ENCODE results near the gene RABGAP1.

Gene RABGAP1

DNA sequence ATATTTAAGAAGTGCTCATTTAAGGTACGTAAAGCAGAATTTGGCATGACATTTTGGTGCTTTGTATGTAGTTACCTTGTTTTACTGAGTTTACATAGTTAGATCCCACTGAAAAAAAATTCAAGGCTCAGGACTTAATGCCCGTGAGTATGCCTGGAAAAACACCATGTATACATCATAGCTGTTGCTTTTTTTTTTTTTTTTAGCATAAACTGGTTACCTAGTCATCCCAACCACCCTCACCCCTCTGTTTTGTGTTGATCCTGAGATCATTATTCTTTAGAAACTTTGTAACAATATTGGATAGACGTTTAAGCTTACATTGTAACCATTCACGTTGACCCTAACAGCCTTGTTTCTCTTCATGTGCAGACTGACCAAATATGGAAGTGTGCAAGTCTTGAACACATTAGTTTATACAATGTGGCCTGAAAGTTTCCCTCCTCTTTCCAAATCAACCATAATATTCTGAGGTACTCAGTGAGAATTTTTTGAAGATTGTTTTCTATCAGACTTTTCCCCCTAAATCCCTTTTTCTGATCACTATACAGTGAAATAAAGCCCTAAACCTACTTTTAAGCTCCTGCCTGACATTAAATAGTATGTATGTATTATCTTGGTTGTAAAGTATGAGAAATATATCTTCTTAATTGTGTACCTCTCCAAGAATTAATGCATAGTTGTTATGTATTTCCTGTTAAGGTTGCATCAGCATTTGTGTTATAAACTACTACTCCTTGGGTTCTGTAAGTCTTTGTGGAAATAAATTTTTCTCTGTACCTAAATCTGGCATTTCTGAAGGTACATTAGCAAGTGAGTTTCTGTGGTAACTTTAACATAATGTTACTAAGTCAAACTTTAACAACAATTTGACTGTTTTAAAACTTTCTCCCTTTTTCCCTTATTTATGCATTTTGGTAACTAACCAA is 4.4 kb downstream of the RABGAP1 start:
- DNase-seq (ENCODE audit: low read depth) = no peak

DNA sequence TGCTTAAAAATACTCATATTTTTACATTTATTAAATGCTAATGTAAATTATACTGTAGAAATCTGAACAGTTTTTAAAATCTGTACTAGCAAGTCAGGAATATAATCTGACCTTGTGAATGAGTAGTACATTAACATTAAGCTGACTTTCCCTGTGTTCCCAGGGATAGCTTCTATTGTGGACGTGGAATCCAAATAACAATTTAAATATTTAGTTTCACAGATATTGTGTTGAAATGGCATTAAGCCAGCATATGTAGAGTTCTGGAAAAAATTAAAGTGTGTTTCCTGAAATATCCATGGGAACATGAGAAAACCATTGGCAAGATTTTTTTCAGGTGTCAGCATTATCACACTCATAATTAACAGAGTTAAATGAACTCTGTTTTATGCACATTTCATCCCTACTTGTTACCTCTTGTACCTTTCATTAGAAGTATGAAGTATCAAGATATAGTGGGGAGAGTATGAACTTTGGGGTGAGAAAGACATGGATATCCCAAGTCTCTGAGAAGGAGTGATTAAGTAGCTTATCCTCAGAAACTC is 5.7 kb downstream of the RABGAP1 start:
- no peak for DNase-seq (ENCODE audit: low read depth)

DNA sequence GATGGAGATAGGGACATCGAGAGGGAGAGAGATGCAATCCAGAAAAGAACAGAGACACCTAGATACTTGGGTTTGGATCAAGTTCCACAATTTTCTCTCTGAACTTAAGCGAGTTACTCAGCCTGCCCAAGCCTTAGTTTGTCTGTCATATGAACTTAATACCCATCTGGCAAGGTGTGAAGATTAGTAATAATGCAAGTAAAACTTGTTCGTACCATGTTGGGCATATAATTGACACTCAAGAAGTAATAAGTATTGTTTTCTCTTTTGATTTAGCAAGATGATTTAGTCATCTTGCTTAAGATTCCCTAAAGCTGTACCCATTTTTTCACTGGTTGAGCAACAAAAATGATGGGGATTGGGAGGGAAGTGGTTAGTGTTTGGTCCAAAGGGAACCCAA is 7.5 kb downstream of the RABGAP1 start:
- DNase-seq (ENCODE audit: low read depth) = no peak

DNA sequence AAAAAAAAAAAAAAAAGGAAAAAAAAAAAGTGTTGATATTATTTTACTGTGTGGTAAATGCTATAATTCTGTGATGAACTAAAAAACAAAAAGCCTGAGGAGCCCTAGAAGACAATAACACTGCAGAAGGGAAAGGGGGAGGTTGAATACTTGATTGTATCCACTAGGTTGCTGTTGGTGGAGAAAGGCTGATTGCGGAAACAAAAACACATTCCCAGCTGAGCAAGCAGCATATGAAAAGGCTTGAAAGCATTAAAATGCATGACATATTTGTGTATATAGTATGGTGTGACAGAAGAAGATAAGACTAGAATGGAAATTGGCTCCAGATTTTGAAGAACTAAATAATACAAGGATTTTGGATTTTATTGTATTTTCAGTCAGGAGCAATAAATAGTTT is 8.9 kb downstream of the RABGAP1 start:
- no peak for DNase-seq (ENCODE audit: low read depth)

DNA sequence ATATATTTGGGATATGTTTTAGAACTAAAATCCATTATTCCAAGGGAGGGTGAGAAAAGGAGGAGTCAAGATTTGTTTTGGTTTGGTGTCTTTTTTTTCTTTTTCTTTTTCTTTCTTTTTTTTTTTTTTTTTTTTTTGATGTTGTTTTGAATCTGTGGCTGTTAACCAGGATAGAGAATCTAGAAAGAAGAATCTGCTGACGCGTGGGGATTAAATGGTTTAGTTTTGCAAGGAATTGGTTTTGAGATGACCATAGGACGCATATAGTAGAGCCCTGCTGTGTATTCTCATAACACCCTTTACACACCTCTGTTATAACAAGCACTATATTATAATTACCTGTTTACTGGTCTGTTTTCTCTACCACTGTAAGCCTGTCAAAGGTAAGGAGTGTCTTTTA is 9.4 kb downstream of the RABGAP1 start:
- DNase-seq (ENCODE audit: low read depth) = no peak

DNA sequence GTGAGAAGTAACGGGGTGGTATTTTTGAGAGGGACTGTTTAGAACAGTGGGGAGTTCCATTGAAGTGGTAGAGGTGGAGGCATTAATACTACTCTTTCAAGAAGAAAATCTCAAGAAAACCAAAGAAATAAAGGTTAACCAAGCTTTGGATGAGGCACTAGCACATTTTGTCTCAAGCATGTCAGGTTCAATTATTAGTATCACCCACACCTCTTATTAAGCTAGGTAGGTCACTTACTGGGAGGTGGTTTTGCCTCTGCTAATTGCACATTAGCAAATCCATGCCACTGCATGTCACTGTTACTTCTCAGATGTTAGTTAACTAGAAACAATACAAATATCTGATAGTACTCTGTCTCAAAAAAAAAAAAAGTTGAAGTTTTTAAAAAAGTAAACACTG is 10.2 kb downstream of the RABGAP1 start:
- no peak for DNase-seq (ENCODE audit: low read depth)

DNA sequence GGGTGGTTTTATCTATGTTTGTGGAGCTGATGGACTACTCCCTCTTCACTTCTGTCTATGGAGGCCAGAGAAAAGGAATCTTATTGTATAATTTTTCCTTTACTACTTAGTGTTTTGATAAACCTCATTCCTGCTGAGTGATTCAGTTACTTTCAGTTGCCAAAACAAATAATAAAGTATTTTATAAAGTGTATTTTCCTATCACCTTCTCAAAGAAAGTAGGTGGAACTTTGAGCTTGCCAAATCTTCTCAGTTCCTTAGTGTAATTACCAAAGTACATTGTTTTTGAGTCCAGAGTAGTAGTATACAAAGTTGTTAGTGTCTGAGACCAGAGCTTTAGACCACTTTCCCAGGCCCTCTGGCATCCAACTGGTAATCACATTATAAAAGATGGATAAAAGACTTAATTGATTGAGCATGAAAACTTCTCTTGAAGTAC is 13.5 kb downstream of the RABGAP1 start:
- DNase-seq (ENCODE audit: low read depth) = no peak

DNA sequence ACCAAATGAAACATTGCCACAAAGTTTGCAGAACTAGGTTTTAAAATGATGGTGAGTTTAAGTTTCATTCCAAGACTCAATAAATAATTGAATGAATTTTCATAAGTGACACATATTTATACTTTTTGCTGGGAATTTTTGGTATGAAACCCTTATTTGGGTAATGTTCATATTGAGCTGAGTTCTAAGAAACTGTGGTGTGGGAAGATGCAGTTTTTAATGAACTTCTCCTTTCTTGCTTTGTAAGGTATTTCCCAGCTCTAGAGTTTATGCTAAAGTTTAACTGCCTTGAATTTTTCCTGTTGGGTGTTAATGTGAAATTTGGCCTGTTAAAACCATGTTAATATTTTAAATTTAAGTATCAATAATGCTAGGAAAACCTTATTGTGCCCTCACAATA is 15.1 kb downstream of the RABGAP1 start:
- DNase-seq (ENCODE audit: low read depth) = no peak

DNA sequence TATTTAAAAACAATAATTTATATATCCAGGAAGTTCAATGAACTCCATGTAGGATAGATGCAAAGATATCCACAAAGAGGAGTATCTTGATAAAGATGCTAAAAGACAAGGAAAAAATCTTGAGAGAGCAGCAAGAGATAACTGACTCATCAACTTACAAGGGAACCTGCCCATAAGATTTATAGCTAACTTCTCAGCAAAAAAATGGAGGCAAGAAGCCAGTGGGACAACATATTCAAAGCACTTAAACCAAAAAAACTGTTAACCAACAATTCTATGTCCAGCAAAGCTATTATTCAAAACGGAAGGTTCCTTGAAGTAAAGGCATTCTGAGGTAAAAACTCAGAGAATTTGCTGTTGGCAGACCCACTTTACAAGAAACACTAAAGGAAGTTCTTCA is 20.3 kb downstream of the RABGAP1 start:
- no peak for DNase-seq (ENCODE audit: low read depth)

DNA sequence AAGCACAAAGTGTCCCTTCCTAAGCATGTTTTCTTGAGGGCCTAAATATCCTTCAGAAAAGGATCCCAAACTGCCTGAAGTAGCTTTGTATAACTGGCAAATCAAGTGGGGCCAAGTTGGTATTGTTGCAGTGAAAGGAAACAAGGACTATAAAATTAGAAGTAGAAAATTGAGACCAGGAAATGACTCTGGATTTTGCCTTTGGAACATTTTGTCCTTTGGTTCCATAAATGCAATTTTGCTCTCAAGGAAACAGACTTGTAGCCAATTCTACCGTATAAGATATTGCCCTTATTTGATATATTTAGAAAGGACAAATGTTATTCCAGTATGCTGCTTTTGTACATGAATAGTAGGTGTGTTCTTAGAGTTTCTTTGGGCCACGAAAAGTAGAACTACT is 34.4 kb downstream of the RABGAP1 start:
- no peak for DNase-seq (ENCODE audit: low read depth)

DNA sequence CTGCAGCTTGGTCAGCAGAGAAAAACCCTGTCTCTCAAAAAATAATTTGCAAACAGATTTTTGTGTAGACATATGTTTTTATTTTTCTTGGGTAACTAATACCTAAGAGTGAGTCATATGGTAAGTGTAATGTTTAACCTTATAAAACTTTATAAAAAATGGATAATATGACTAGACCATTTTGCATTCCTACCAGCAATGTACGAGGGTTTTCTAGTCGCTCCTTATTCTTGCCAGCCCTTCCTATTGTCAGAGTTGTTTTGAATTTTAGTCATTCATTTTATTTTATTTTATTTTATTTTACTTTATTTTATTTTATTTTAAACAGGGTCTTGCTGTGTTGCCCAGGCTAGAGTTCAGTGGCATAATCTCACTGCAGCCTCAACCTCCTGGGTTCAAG is 37.8 kb downstream of the RABGAP1 start:
- DNase-seq (ENCODE audit: low read depth) = no peak

DNA sequence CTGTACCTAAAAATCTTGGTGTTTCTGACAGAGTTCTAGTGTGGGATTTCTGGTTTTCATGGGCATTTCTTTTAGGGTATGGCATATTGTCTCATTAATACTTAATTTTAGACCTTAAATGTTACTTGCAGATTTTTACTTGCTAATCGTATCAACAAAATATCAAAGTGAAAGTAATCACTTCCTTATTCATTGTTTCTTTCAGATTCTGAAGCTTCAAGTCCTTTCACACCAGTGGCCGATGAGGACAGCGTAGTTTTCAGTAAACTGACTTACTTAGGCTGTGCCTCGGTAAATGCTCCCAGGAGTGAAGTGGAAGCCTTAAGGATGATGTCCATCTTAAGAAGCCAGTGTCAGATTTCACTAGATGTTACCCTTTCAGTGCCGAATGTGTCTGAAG is 45.2 kb downstream of the RABGAP1 start:
- no peak for DNase-seq (ENCODE audit: low read depth)

DNA sequence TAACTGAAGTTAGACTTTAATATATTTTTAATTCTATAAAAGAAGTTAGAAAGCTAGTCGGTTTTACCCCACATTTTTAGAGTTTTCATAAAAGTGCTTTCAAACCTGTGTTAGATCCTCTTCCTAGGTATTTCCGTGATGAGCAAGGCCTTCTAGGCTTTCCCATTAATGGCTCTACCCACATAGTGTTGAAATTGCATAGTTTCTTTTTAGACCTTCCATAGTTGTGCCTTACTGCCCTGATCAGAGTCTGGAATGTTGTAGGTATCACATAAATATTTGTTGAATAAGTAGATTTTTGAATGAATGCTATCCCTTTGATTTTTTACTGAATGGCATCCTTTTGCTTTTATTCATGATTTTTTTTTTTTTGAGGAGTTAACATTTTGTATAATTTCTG is 47.3 kb downstream of the RABGAP1 start:
- DNase-seq (ENCODE audit: low read depth) = no peak

DNA sequence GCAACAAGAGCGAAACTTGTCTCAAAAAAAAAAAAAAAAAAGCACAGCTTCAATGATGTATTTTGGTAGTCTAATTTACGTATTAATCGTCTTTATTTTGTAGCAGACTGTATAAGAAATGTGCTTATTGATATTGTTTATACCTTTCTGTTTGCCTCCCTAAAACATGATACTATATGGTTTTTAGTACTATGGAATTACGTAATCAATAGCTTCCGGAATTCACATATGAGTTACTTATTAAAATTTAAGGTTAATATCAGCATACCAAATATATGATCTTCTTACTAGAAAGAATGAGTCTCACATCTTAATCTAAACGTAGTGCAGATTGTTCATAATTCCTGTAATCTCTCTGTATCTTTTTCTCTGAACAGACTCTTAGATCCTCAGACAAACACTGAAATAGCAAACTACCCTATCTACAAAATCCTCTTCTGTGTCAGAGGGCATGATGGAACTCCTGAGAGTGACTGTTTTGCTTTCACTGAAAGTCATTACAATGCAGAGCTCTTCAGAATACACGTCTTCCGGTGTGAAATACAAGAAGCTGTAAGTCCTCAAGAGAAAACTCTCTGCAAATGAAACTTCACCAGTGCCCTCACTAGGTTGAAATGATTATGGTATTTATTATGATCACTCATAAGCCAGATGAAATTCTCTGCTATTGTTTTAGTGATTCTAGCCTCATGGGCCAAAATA is 48.3 kb downstream of the RABGAP1 start:
- DNase-seq (ENCODE audit: low read depth) = no peak

DNA sequence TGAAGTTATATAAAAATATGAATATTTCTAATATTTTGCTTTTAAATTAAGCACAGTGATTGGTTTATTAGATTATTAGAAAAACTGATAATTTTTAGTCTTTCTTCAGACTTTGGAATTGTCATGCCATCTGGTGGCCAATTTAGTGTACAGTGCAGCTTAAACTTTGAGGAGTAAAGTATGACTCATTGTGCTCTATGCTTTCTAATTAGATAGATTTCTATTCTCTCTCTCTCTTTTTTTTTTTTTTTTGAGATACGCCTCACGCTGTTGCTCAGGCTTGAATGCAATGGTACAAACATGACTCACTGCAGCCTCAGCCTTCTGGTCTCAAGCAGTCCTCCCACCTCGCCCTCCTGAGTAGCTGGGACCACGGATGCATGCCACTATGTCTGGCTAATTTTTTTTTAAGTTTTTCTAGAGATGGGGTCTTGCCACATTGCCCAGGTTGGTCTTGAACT is 50.6 kb downstream of the RABGAP1 start:
- peak; percentile 1 for DNase-seq (ENCODE audit: low read depth)

DNA sequence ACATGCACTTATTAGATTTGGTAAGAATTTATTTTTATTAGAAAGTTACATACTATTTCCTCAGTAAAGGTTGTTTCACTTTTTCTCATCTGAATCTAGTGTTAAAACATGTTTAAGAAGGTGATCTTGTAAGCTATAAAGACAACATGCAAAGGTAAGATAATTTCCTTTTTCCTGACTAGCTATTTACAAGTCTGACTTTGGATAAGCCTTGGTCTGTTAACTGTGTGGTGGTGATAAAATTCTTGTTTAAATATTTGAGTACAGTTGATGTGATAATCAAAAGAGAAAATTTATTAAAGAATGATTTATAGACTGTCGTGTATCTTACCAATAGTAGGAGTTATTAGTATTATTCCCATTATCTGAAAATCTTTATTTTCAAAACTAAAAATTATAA is 55.8 kb downstream of the RABGAP1 start:
- no peak for DNase-seq (ENCODE audit: low read depth)

DNA sequence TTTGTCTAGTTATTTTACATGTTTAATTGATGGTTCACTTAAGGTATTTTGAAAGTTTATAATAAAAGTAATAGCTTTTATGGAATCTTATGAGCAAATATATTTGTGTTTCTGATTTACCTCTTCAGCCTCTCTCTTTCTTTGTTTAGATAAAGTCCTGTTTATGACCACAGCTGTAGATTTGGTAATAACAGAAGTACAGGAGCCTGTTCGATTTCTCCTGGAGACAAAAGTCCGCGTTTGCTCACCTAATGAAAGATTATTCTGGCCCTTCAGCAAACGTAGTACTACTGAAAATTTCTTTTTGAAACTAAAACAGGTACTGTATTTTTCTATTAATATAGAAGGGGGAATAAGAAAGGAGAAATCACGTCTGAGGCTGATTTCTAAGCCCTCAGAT is 57.6 kb downstream of the RABGAP1 start:
- DNase-seq (ENCODE audit: low read depth) = no peak

DNA sequence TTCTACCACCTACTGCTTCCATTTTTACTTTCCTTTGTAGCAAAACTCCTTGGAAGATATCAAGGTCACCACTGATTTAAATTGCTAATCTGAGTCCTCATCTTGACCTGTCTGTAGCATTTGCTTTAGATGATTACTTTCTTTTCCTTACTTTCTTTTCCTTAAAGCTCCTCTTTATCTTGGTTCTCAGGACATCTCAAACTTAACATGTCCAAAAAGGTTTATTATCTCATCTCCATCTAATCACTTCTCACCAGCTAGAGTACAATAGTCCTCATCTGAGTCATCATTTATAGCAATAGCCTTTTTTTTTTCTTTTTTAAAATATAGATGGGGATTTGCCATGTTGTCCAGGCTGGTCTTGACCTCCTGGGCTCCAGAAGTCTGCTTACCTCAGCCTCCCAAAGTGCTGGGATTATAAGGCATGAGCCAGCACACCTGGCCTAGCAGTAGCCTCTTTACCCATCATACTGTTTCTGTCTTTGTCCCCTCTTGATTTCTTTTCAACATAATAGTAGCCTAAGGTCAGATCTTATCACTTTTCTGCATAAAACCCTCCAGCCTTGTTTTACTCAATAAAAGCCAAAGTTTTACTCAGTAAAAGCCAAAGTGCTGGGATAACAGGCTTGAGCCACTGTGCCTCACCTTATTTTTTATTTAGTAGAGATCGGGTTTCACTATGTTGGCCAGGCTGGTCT is 59.7 kb downstream of the RABGAP1 start:
- DNase-seq (ENCODE audit: low read depth) = no peak

DNA sequence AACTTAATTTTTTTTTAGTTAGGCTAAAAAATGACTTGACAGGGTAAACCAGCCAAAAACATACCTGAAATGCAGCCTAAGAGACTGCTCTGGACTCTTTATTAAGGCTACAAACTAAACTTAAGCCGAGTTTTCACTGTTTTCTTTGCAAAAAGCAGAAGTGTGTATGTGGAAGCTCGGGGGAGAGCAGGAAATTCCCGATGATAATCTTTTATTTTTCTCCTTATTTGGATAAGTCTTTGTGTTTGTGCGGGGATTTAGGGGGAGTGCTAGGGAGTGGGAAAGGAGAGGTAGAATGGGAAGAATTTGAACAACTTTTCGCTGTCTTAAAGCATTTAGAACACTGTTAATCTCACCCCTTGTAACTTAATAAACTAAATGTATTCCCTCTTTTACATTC is 61.9 kb downstream of the RABGAP1 start:
- no peak for DNase-seq (ENCODE audit: low read depth)

DNA sequence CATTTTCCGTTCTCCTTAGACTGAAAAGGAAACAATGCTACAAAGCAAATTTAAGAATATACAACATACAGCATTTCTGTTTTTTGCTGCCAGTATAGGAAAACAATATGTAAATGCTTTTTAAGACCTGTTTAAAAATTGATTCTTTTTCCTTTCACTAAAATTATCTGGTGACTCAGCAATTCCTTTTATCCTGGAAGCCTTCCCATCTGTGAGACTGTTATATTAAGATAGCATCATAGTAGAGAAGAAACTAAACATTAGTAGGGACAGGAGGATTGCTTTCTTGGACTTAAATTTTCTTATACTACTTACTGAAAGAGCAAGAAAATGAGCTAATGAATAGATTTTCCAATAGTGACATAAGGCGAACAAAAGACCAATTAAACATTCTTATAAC is 62.6 kb downstream of the RABGAP1 start:
- DNase-seq (ENCODE audit: low read depth) = no peak

DNA sequence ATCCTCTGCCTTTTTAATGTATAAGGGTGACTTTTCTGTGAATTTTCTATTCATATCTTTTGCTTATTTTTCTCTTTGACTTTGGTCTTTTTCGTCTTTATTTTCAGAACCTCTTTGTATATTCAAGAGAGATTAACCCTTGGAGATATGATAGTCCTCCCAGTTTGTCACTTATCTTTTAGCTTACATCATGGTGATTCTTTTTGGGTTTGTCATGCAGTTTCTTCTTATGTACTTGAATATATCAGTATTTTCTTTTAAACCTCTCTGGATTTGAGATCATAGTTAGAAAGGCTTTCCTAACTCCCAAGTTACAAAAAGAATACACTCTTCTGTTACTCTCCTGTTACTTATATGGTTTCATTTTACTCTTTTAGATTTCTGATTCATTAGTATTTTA is 65.1 kb downstream of the RABGAP1 start:
- no peak for DNase-seq (ENCODE audit: low read depth)

DNA sequence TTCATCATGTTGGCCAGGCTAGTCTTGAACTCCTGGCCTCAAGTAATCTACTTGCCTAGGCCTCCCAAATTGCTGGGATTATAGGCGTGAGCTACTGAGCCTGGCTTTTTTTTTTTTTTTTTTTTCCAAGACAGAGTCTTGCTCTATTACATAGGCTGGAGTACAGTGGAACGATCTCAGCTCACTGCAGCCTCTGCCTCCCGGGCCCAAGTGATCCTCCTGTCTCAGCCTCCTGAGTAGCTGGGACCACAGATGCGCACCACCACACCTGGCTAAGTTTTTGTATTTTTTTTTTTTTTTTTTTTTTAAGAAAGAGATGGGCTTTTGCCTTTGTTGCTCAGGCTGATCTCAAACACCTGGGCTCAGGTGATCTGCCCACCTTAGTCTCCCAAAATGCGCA is 66.4 kb downstream of the RABGAP1 start:
- DNase-seq (ENCODE audit: low read depth) = no peak

DNA sequence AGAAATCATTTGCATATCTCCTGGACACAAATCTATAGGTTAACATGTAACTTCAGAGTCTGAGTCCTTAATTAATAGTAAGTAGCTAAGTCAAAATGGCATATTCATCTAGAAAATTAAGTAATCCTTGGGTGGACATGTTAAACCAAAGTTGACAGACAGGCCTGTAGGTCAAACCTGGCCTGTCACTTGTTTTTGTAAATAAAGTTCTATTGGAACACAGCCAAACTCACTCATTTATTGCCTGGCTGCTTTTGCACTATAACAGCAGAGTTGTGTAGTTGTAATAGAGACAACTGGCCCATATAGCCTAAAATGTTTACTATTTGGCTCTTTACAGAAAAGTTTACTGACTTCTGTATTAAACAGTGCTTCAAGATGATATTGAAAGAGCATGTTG is 68.1 kb downstream of the RABGAP1 start:
- DNase-seq (ENCODE audit: low read depth) = no peak
